Stomach (tissue), 9 donors: Measurements from ENCODE around the gene IFNAR1. TPM values are rescaled to one million over a fixed set of nuclear protein-coding genes. Genes with fewer than 3 reads are reported as not detected.
"Not testable (repeated sequence)": the region's sequence is repeated elsewhere in the genome, so short reads cannot be mapped to it uniquely, and the experiment has no call there.

Experiments
- DNase-seq, 2 donors: peaks; one replicate each; pipeline versions ENCODE4 v3.0.0 to v3.0.0-alpha.2; 2013 to 2019
- H3K27ac ChIP-seq, 5 donors: fragments of 200-600 bp in 4 of 5; sonication (generic) in 4 of 5; one replicate each; pipeline ENCODE4 v1.5.1; 2013 to 2019; ENCODE audit warnings: mild to moderate bottlenecking in 1 of 5, moderate library complexity in 1 of 5
- H3K27me3 ChIP-seq, 3 donors: fragments of 200-600 bp; sonication (generic); one replicate each; pipeline ENCODE4 v1.5.1; 2017 to 2019; ENCODE audit warnings: mixed run types in 1 of 3
- H3K36me3 ChIP-seq, 4 donors: fragments of 200-600 bp; sonication (generic); 1 replicate in 3 of 4; 2 replicates in 1 of 4; pipeline ENCODE4 v1.5.1; 2016 to 2019
- H3K4me1 ChIP-seq, 4 donors: fragments of 200-600 bp; sonication (generic); one replicate each; pipeline ENCODE4 v1.5.1; 2016 to 2019
- H3K4me3 ChIP-seq, 4 donors: fragments of 200-600 bp; sonication (generic) in 3 of 4; one replicate each; pipeline ENCODE4 v1.5.1; 2016 to 2019; ENCODE audit warnings: mild to moderate bottlenecking in 1 of 4
- H3K9me3 ChIP-seq, 4 donors: fragments of 200-600 bp; sonication (generic); one replicate each; pipeline ENCODE4 v1.5.1; 2016 to 2019
- CTCF ChIP-seq, 7 experiments: fragments of 450-650 bp in 4 of 7; fragments of 200-600 bp in 3 of 7; sonication (generic) in 3 of 7; IDR thresholded peaks; one replicate each; pipeline ENCODE4 v1.5.1; 2016 to 2019; ENCODE audit warnings: antibody characterized with exemption in 7 of 7, control low read depth in 2 of 7, mild to moderate bottlenecking in 1 of 7
- EP300 ChIP-seq: sonication (generic); formaldehyde crosslinking; IDR thresholded peaks from one replicate; pipeline ENCODE4 v1.6.1; 2017; ENCODE audit warnings: antibody characterized with exemption
- POLR2A ChIP-seq, 4 donors: fragments of 450-650 bp; IDR thresholded peaks; one replicate each; pipeline ENCODE4 v1.6.1; 2016; ENCODE audit warnings: antibody characterized with exemption in 4 of 4, control low read depth in 2 of 4, mild to moderate bottlenecking in 1 of 4, moderate library complexity in 1 of 4
- POLR2AphosphoS5 ChIP-seq, 3 donors: sonication (generic); formaldehyde crosslinking; IDR thresholded peaks; one replicate each; pipeline ENCODE4 v1.6.1; 2016; ENCODE audit warnings: antibody characterized with exemption in 3 of 3
- WGBS, 5 donors: extraction: QIAGEN DNeasy Blood & Tissue Kit in 3 of 5; methylation state at CpG; one replicate each; pipeline versions ENCODE4 v1.1.5 to v1.1.7; 2013 to 2018; 5-methylcytosine and 5-hydroxymethylcytosine counted together
- intact Hi-C: fragments of 100-400 bp; cut with DNase I; formaldehyde crosslinking; loops from one replicate; pipeline ENCODE4 v1.15.1; 2023; ENCODE audit warnings: low total_unique reads
- polyA plus RNA-seq, 3 donors: library from polyadenylated mRNA; stranded (reverse); fragments of 200-250 nt; gene quantifications; one replicate each; pipeline ENCODE4 v1.2.3, GENCODE V29; 2013
- total RNA-seq, 5 donors: library from RNA; depleted of rRNA; stranded (reverse); fragments of >200 nt; gene quantifications; one replicate each; pipeline versions ENCODE4 v1.1.0 to v1.2.3, GENCODE V29; 2014 to 2016
- donor health status: healthy with polysubstance abuse.
- donor health status: Bipolar disorder and iron deficiency.
- donor health status: healthy.

IFNAR1 gene
- total and polyA plus RNA-seq, 8 donors, result 2.6 to 34.5 (median 11.2) TPM

DNA sequence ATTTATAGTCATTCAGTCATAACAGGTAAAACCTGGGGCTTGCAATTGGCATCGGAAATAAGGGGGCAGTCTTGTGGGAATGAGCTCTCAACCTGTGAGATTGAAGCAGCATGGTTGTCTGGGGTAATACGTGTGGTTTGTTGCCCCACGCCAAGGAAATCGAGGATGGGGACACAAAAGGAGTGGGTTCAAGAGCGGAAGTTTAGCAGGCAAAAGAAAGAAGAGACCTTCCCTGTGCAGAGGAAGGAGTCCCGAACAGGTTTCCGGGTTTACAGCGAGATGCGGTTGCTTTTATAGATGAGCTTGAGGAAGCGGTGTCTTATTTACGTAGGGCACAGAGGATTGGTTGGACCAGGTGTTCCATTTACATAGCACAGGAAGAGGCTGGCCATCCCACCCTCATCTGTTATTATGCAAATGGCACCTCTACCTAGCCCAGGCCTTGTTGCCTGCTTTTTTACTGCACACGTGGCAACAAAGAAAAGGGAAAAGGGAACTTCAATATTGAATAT lies 37.3 kb downstream of the IFNAR1 start:
- Histone ChIP-seq H3K36me3 (peaks cover 0 to 10% (median 8%) of the 10 kb centered on the region in 4 donors), H3K27ac (peak overlapping the region; percentile 22 to 75 (median 57)), H3K9me3 (peaks cover 0 to 9% (median 5%) of the 10 kb centered on the region in 4 donors), H3K4me1 (peaks cover 15 to 33% (median 28%) of the 10 kb centered on the region in 4 donors), H3K4me3 (peak overlapping the region; percentile 8 to 22 (median 13)), H3K27me3 (no peaks in the 10 kb centered on the region)
- 27 to 46% (median 37%) methylated on average over 12 of the region's 12 CpGs for WGBS, 5 donors
- DNase-seq, result peak; percentile 50 to 73
- peak in 2 of 3 donors; percentile 88 for TF ChIP-seq POLR2AphosphoS5 (IDR thresholded peaks at IDR 0.05)
- no peak for TF ChIP-seq EP300
- intact Hi-C loops, result loop anchor here (10.0 kb wide), 1 partner anchor 83 kb away; no protein-coding TSS in a partner anchor

DNA sequence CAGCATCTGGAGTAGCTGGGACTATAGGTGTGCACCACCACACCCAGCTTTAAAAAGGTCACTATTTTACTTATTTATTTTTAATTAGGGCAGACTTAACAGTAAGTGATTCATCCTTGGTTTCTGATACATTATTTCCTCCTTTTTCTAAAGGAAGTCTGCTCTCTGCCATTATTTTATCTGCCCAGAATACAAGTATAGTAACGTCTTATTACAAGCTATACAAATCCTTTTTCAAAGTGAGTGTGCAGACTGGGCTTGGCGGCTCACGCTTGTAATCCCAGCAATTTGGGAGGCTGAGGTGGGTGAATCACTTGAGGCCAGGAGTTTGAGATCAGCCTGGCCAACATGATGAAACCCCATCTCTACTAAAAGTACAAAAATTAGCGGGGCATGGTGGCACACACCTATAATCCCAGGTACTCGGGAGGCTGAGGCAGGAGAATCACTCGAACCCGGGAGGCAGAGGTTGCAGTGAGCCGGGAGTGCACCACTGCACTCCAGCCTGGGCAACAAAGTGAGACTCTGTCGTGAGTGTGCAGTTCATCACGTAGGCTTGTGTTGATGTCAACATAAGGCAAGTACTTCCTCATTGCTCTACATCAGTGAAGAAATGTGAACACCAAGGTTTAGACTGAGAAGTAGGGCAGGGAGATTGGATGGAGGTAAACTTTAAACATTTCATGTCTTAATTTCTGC lies 39.3 kb downstream of the IFNAR1 start:
- peak in 1 of 3 donors; percentile 33 for TF ChIP-seq POLR2AphosphoS5 (IDR thresholded peaks at IDR 0.05)
- H3K4me3 ChIP-seq, H3K27me3 ChIP-seq, H3K36me3 ChIP-seq: not testable (repeated sequence)
- H3K9me3 ChIP-seq, result peaks cover 0 to 25% (median 17%) of the 10 kb centered on the region in 4 donors
- intact Hi-C loops, result loop anchor here (10.0 kb wide), 1 partner anchor 81 kb away; no protein-coding TSS in a partner anchor
- H3K27ac ChIP-seq, result peak overlapping the region in 3 of 5 donors; percentile 34 to 69 (median 58)
- H3K4me1 ChIP-seq, result peaks cover 15 to 33% (median 28%) of the 10 kb centered on the region in 4 donors
- WGBS, 5 donors, result 61 to 63% (median 61%) methylated on average over 10 of the region's 10 CpGs
- peak in 1 of 2 donors; percentile 69 for DNase-seq

DNA sequence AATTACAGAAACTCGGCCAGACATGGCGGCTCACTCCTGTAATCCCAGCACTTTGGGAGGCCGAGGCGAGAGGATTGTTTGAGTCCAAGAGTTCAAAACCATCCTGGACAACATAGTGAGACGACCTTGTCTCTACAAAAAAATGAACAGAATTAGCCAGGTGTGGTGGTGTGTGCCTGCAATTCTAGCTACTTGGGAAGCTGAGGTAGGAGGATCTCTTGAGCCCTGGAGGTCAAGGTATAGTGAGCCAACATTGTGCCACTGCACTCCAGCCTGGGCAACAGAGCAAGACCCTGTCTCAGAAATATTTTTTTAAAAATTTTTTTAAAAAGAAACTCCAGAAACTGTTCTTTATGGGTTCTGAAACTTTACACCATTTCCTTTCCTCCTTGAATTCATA lies 40.1 kb downstream of the IFNAR1 start:
- no peak for TF ChIP-seq POLR2A (IDR thresholded peaks at IDR 0.05)
- no peak for TF ChIP-seq POLR2AphosphoS5 (IDR thresholded peaks at IDR 0.05)
- no peak for TF ChIP-seq EP300
- TF ChIP-seq CTCF (IDR thresholded peaks at IDR 0.05), result no peak
- no peak for DNase-seq
- Histone ChIP-seq H3K27me3 (no peaks in the 10 kb centered on the region), H3K9me3 (peaks cover 0 to 25% (median 17%) of the 10 kb centered on the region in 4 donors), H3K27ac (no peak overlapping the region), H3K4me3 (no peak overlapping the region), H3K4me1 (peaks cover 15 to 32% (median 28%) of the 10 kb centered on the region in 4 donors), H3K36me3 (no peaks in the 10 kb centered on the region)
- WGBS, 5 donors, result 84 to 90% (median 90%) methylated on average over 5 of the region's 5 CpGs
- intact Hi-C loops, result loop anchor here (10.0 kb wide), 1 partner anchor 80 kb away; no protein-coding TSS in a partner anchor

DNA sequence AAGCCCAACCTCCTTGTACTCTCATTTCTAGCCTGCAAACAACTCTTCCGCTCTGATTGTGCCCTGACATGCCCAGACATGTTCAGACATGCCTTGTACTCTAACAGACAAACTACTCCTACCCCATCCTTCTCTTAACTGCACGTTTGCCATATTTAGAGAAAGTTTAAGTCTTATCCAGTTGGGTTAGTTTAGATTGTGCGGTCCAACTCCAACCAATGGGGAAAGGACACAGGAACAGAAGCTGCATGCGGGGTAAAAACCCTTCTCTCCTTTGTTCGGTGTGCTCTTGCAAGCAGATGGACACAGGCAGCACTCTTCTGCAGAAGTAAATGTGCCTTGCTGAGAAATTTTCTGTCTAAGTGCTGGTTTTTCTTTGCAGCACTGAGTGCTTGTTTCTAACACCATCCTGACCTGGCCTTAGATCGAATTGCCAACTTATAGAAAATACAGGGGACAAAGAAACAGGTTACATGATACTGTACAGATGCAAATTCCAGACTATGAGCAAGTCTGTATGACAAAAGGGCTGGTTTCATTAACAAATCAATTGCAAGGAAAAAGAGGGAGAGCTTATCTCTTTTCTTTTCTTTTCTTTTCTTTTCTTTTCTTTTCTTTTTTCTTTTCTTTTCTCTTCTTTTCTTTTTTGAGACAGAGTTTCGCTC lies 42.7 kb downstream of the IFNAR1 start:
- no peak for DNase-seq
- Histone ChIP-seq H3K36me3 (no peaks in the 10 kb centered on the region), H3K27ac (no peak overlapping the region), H3K4me3 (no peak overlapping the region), H3K27me3 (no peaks in the 10 kb centered on the region), H3K4me1 (peaks cover 0 to 6% (median 2%) of the 10 kb centered on the region in 4 donors), H3K9me3 (peaks cover 0 to 25% (median 17%) of the 10 kb centered on the region in 4 donors)
- WGBS, 5 donors, result 85 to 94% (median 90%) methylated on average over 7 of the region's 7 CpGs
- intact Hi-C loops, result loop anchor here (10.0 kb wide), 1 partner anchor 77 kb away; no protein-coding TSS in a partner anchor
- TF ChIP-seq EP300 (no peak), POLR2A (IDR thresholded peaks at IDR 0.05) (no peak), CTCF (IDR thresholded peaks at IDR 0.05) (no peak), POLR2AphosphoS5 (IDR thresholded peaks at IDR 0.05) (no peak)

DNA sequence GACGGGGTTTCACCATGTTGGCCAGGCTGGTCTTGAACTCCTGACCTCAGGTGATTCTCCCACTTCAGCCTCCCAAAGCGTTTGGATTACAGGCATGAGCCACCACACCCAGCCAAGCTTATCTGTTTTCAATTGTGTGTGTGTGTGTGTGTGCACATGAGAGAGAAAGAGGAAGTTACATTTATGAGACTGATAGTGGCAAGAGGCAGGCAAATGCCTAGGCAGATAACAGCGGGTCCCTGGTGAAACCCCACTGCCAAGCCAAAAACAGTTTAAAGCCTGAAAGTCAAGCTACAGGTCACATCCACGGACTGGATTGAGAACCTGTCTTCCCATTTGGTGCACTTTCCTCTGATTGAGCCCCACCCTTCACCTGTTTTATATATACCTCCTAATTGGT lies 43.4 kb downstream of the IFNAR1 start:
- intact Hi-C loops, result loop anchor here (10.0 kb wide), 1 partner anchor 77 kb away; no protein-coding TSS in a partner anchor
- Histone ChIP-seq H3K4me3 (no peak overlapping the region), H3K36me3 (no peaks in the 10 kb centered on the region), H3K27ac (no peak overlapping the region), H3K4me1 (peaks cover 0 to 2% (median 0%) of the 10 kb centered on the region in 4 donors), H3K9me3 (peaks cover 0 to 25% (median 17%) of the 10 kb centered on the region in 4 donors), H3K27me3 (no peaks in the 10 kb centered on the region)
- TF ChIP-seq POLR2AphosphoS5 (IDR thresholded peaks at IDR 0.05) (peak in 1 of 3 donors; percentile 28), EP300 (no peak)
- 42 to 59% (median 46%) methylated on average over 4 of the region's 4 CpGs for WGBS, 5 donors
- no peak for DNase-seq
